ENCODE measurements around the gene RPS27L. TPM values are rescaled to one million over a fixed set of nuclear protein-coding genes. Genes with fewer than 3 reads are reported as not detected.
A peak's percentile ranks its signal among the peaks of the same experiment; 100 is the strongest.

RPS27L gene
- total and polyA plus RNA-seq, 9 of the 15 experiments (the other 6 are each of a cell fraction or from before 2014, with no cell fraction given): 72.2 to 382 (median 116) TPM

DNA sequence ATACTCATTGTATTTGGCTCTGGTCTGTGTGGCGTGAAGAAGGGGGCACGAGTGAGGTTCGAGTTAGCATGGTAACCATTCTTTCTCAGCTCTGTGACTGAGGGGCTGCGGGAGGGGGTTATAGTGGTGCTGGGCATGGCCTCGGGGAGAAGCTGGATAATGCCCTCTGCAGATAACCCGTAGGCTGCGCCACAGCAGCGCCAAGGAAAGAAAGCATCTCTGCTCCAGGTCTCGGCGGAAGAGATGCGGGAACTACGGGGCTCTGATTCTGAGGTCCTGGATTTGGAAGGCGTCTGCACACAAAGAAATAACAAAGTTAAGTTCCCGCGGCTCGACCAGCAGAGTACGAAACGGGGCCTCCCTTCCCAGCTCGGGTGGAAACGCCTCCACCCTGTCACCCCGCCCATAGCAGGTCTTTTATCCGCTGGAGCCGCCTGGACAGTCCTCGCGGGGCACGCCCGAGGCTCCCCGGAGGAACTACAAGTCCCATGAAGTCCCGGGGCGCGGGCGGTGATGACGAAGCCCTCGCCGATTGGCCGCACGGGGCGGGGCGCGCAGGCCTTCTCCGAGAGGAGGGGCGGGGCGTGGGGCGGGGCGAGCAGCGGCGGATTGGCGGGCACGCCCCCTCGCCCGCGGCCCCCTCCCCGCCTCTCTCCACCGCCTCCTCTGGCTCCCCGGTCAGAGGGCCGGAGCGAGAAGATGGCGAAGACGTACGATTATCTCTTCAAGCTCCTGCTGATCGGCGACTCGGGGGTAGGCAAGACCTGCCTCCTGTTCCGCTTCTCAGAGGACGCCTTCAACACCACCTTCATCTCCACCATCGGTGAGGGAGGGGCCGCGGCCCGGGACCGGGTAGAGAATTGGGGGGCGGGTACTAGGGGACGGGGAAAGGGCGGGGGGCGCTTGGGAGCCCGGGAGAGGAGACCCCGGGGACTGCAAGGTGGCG lies 31.9 kb upstream of the RPS27L start, which contains the start of gene RAB8B (continued):
- TF ChIP-seq KDM5B (IDR thresholded peaks at IDR 0.05; ENCODE audit: insufficient replicate concordance, low read depth, low read length): peak; percentile 64
- TF ChIP-seq RFX5 (IDR thresholded peaks at IDR 0.05; ENCODE audit: low read depth, low read length): no peak
- TF ChIP-seq ZBTB17 (CRISPR knock-in tag; IDR thresholded peaks at IDR 0.05): no peak
- no peak for TF ChIP-seq DIDO1 (tag; IDR thresholded peaks at IDR 0.05; ENCODE audit: low read depth)
- TF ChIP-seq STAT5A (IDR thresholded peaks at IDR 0.05; ENCODE audit: borderline replicate concordance, low read length): no peak
- TF ChIP-seq ASH1L (IDR thresholded peaks at IDR 0.05; ENCODE audit: borderline replicate concordance, low read depth, partially characterized antibody): no peak
- TF ChIP-seq, protein P1, sequence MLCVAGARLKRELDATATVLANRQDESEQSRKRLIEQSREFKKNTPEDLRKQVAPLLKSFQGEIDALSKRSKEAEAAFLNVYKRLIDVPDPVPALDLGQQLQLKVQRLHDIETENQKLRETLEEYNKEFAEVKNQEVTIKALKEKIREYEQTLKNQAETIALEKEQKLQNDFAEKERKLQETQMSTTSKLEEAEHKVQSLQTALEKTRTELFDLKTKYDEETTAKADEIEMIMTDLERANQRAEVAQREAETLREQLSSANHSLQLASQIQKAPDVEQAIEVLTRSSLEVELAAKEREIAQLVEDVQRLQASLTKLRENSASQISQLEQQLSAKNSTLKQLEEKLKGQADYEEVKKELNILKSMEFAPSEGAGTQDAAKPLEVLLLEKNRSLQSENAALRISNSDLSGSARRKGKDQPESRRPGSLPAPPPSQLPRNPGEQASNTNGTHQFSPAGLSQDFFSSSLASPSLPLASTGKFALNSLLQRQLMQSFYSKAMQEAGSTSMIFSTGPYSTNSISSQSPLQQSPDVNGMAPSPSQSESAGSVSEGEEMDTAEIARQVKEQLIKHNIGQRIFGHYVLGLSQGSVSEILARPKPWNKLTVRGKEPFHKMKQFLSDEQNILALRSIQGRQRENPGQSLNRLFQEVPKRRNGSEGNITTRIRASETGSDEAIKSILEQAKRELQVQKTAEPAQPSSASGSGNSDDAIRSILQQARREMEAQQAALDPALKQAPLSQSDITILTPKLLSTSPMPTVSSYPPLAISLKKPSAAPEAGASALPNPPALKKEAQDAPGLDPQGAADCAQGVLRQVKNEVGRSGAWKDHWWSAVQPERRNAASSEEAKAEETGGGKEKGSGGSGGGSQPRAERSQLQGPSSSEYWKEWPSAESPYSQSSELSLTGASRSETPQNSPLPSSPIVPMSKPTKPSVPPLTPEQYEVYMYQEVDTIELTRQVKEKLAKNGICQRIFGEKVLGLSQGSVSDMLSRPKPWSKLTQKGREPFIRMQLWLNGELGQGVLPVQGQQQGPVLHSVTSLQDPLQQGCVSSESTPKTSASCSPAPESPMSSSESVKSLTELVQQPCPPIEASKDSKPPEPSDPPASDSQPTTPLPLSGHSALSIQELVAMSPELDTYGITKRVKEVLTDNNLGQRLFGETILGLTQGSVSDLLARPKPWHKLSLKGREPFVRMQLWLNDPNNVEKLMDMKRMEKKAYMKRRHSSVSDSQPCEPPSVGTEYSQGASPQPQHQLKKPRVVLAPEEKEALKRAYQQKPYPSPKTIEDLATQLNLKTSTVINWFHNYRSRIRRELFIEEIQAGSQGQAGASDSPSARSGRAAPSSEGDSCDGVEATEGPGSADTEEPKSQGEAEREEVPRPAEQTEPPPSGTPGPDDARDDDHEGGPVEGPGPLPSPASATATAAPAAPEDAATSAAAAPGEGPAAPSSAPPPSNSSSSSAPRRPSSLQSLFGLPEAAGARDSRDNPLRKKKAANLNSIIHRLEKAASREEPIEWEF (CRISPR knock-in tag; IDR thresholded peaks at IDR 0.05): no peak
- no peak for TF ChIP-seq ZNF431 (CRISPR knock-in tag; IDR thresholded peaks at IDR 0.05)
- TF ChIP-seq RBM15 (IDR thresholded peaks at IDR 0.05; ENCODE audit: insufficient read depth, low read length): no peak
- TF ChIP-seq BRD9 (IDR thresholded peaks at IDR 0.05; ENCODE audit: low read depth, partially characterized antibody): no peak
- TF ChIP-seq ZNF764 (CRISPR knock-in tag; IDR thresholded peaks at IDR 0.05; ENCODE audit: low read depth): no peak
- no peak for TF ChIP-seq PCBP2 (IDR thresholded peaks at IDR 0.05; ENCODE audit: low read depth, low read length, poor library complexity, severe bottlenecking)
- no peak for TF ChIP-seq LARP7 (IDR thresholded peaks at IDR 0.05)
- no peak for TF ChIP-seq SP2 (IDR thresholded peaks at IDR 0.05; ENCODE audit: extremely low read depth, low read depth, low read length, poor library complexity, severe bottlenecking)
- TF ChIP-seq ZFPM2 (CRISPR knock-in tag; IDR thresholded peaks at IDR 0.05): no peak
- TF ChIP-seq BRCA1 (IDR thresholded peaks at IDR 0.05): no peak
- no peak for TF ChIP-seq BRCA1 (CRISPR knock-in tag; IDR thresholded peaks at IDR 0.05)
- TF ChIP-seq POLR2G (IDR thresholded peaks at IDR 0.05; ENCODE audit: low read depth, low read length): peak; percentile 83
- TF ChIP-seq MAFG (tag; conservative IDR thresholded peaks at IDR 0.05): no peak
- TF ChIP-seq RAD21 (CRISPR knock-in tag; conservative IDR thresholded peaks at IDR 0.05 in 1 of 2, IDR thresholded peaks at IDR 0.05 in 1 of 2): no peak
- 0 out of 2 replicates have a peak, but pooled peaks have one; percentile 17 for TF ChIP-seq ZKSCAN1 (IDR thresholded peaks at IDR 0.05; ENCODE audit: low read depth, low read length)
- TF ChIP-seq ZNF311 (CRISPR knock-in tag; IDR thresholded peaks at IDR 0.05): no peak

Data from K562 (cell line).